Lower lobe of right lung (tissue), 2 donors: ENCODE measurements around the gene PKLR. TPM values are rescaled to one million over a fixed set of nuclear protein-coding genes. Genes with fewer than 3 reads are reported as not detected.

Source experiments
- ATAC-seq, 2 donors: fragments of 200-7000 bp; cut with Tn5 transposase; one replicate each; pipeline ENCODE4 v1.9.1; 2020 to 2022; ENCODE audit warnings: mild to moderate bottlenecking in 2 of 2, moderate library complexity in 2 of 2
- DNase-seq: peaks from one replicate; pipeline ENCODE4 v3.0.0-alpha.2; 2020
- H3K27ac ChIP-seq: fragments of 200-600 bp; one replicate; pipeline ENCODE4 v1.8.0; 2022
- H3K27me3 ChIP-seq: fragments of 200-600 bp; one replicate; pipeline ENCODE4 v1.8.0; 2022; ENCODE audit warnings: low read depth
- H3K36me3 ChIP-seq: fragments of 200-600 bp; one replicate; pipeline ENCODE4 v1.8.0; 2022; ENCODE audit warnings: mild to moderate bottlenecking
- H3K4me1 ChIP-seq: fragments of 200-600 bp; one replicate; pipeline ENCODE4 v1.8.0; 2022
- H3K4me3 ChIP-seq: fragments of 200-600 bp; one replicate; pipeline ENCODE4 v1.8.0; 2022; ENCODE audit warnings: mild to moderate bottlenecking
- H3K9me3 ChIP-seq: fragments of 200-600 bp; one replicate; pipeline ENCODE4 v1.8.0; 2022
- CTCF ChIP-seq: fragments of 200-600 bp; IDR thresholded peaks from one replicate; pipeline ENCODE4 v1.8.0; 2022; ENCODE audit warnings: antibody characterized with exemption, mild to moderate bottlenecking
- intact Hi-C: fragments of 100-400 bp; cut with DNase I; formaldehyde crosslinking; loops from one replicate; pipeline ENCODE4 v1.11.0; 2022
- total RNA-seq: library from RNA; stranded (reverse); fragmentation: NEBNext Ultra II Directional; extraction: Animal tissue kit (Norgen Biotek cat#: 25700); gene quantifications from one replicate; pipeline ENCODE4 v1.2.1, GENCODE V29; 2021
- donor health status: DM: no; HTN: yes; CAD: no; lungs with severe emphysema.

The PKLR gene
- total RNA-seq, 1 donor from 2014 or later: not detected

- Histone ChIP-seq H3K27ac (no peak overlapping the region), H3K4me1 (peaks cover 30% of the 10 kb centered on the region), H3K9me3 (no peaks in the 10 kb centered on the region), H3K4me3 (no peak overlapping the region), H3K36me3 (peaks cover 75% of the 10 kb centered on the region), H3K27me3 (no peaks in the 10 kb centered on the region)
- TF ChIP-seq CTCF: no peak
- no peak for ATAC-seq
- no peak for DNase-seq
- intact Hi-C loops: no loop called here
Measured at GRCh38 chr1:155313261-155313660, 12.0 kb upstream of the PKLR start.

GRCh38 chr1:155309423-155310021 is 8.3 kb upstream of the PKLR start:
- peak overlapping the region; percentile 90 for H3K4me3 ChIP-seq
- H3K9me3 ChIP-seq: no peaks in the 10 kb centered on the region
- no peak for TF ChIP-seq CTCF
- peak overlapping the region; percentile 92 for H3K27ac ChIP-seq
- peaks cover 38% of the 10 kb centered on the region for H3K4me1 ChIP-seq
- peaks cover 42% of the 10 kb centered on the region for H3K36me3 ChIP-seq
- no peaks in the 10 kb centered on the region for H3K27me3 ChIP-seq
- ATAC-seq (peak; percentile 23 to 32), DNase-seq (peak; percentile 73)
- intact Hi-C loops: no loop called here

GRCh38 chr1:155308493-155309422 is 7.5 kb upstream of the PKLR start, which contains the start of gene FDPS:
TSS of gene FDPS (plus strand) at chr1:155308866. CDS start at chr1:155309790, 924 bp downstream.
- Histone ChIP-seq H3K4me1 (peaks cover 38% of the 10 kb centered on the region), H3K36me3 (peaks cover 34% of the 10 kb centered on the region), H3K27ac (peak within 1 kb of the TSS; percentile 92), H3K9me3 (no peaks in the 10 kb centered on the region), H3K27me3 (no peaks in the 10 kb centered on the region), H3K4me3 (peak within 1 kb of the TSS; percentile 90)
- intact Hi-C loops: no loop called here
- peak; percentile 10 for TF ChIP-seq CTCF
- peak; percentile 99 for ATAC-seq
- peak; percentile 99 for DNase-seq

- ATAC-seq (no peak), DNase-seq (no peak)
- H3K36me3 ChIP-seq: peaks cover 19% of the 10 kb centered on the region
- no peak overlapping the region for H3K27ac ChIP-seq
- TF ChIP-seq CTCF: peak; percentile 35
- H3K27me3 ChIP-seq: no peaks in the 10 kb centered on the region
- no peak overlapping the region for H3K4me3 ChIP-seq
- no peaks in the 10 kb centered on the region for H3K9me3 ChIP-seq
- intact Hi-C loops: no loop called here
- H3K4me1 ChIP-seq: peaks cover 38% of the 10 kb centered on the region
Measured at GRCh38 chr1:155307247-155307740, 6.1 kb upstream of the PKLR start.

- ATAC-seq (no peak), DNase-seq (no peak)
- Histone ChIP-seq H3K4me3 (no peak overlapping the region), H3K36me3 (peaks cover 9% of the 10 kb centered on the region), H3K9me3 (no peaks in the 10 kb centered on the region), H3K4me1 (peaks cover 24% of the 10 kb centered on the region), H3K27ac (no peak overlapping the region), H3K27me3 (no peaks in the 10 kb centered on the region)
- TF ChIP-seq CTCF: no peak
- intact Hi-C loops: no loop called here
Measured at GRCh38 chr1:155305881-155306391, 4.7 kb upstream of the PKLR start.
